H9 (cell line): ENCODE data around the gene DPF3. TPM values are rescaled to one million over a fixed set of nuclear protein-coding genes. Genes with fewer than 3 reads are reported as not detected.

Source experiments
- DNase-seq: peaks from one replicate; pipeline ENCODE4 v3.0.0-alpha.2; 2017
- H2AFZ ChIP-seq: one replicate; pipeline ENCODE4 v1.6.1; 2013; ENCODE audit warnings: mild to moderate bottlenecking, low read length, control low read depth, moderate library complexity
- H2AK5ac ChIP-seq: 2 replicates; pipeline ENCODE4 v1.6.1; 2013; ENCODE audit warnings: low read length, control low read depth, mixed read lengths; ENCODE audit not compliant: insufficient read length
- H2BK120ac ChIP-seq: one replicate; pipeline ENCODE4 v1.6.1; 2013; ENCODE audit warnings: low read depth, mild to moderate bottlenecking, low read length, control low read depth, inconsistent platforms; ENCODE audit not compliant: poor library complexity, severe bottlenecking
- H2BK12ac ChIP-seq: 2 replicates; pipeline ENCODE4 v1.6.1; 2013; ENCODE audit warnings: low read length, control low read depth, mixed read lengths, low read depth; ENCODE audit not compliant: insufficient read length
- H2BK15ac ChIP-seq: 2 replicates; pipeline ENCODE4 v1.6.1; 2013; ENCODE audit warnings: low read depth, low read length, control low read depth
- H2BK20ac ChIP-seq: one replicate; pipeline ENCODE4 v1.6.1; 2013; ENCODE audit warnings: low read depth, mild to moderate bottlenecking, low read length, control low read depth, inconsistent platforms; ENCODE audit not compliant: poor library complexity, severe bottlenecking
- H2BK5ac ChIP-seq: 2 replicates; pipeline ENCODE4 v1.6.1; 2013; ENCODE audit warnings: low read length, control low read depth, mixed read lengths; ENCODE audit not compliant: insufficient read length
- H3K14ac ChIP-seq: 2 replicates; pipeline ENCODE4 v1.6.1; 2013; ENCODE audit warnings: low read length, control low read depth; ENCODE audit not compliant: insufficient read depth
- H3K18ac ChIP-seq: 2 replicates; pipeline ENCODE4 v1.6.1; 2013; ENCODE audit warnings: low read depth, mild to moderate bottlenecking, mixed read lengths, low read length, control low read depth; ENCODE audit not compliant: insufficient read length
- H3K23ac ChIP-seq: 2 replicates; pipeline ENCODE4 v1.6.1; 2013; ENCODE audit warnings: low read length, control low read depth, mixed read lengths, low read depth; ENCODE audit not compliant: insufficient read length
- H3K23me2 ChIP-seq: 2 replicates; pipeline ENCODE4 v1.6.1; 2013; ENCODE audit warnings: low read depth, mild to moderate bottlenecking, mixed read lengths, low read length, control low read depth; ENCODE audit not compliant: insufficient read length, poor library complexity, severe bottlenecking
- H3K27ac ChIP-seq: 2 replicates; pipeline ENCODE4 v1.5.1; 2013; ENCODE audit warnings: low read length, control low read depth, mixed read lengths, low read depth; ENCODE audit not compliant: insufficient read length
- H3K27me3 ChIP-seq: 2 replicates; pipeline ENCODE4 v1.6.1; 2013; ENCODE audit warnings: low read length, control low read depth, inconsistent platforms; ENCODE audit not compliant: insufficient read depth
- H3K4ac ChIP-seq: 2 replicates; pipeline ENCODE4 v1.6.1; 2013; ENCODE audit warnings: low read depth, mild to moderate bottlenecking, control low read depth, inconsistent platforms, low read length, moderate library complexity
- H3K4me1 ChIP-seq: 2 replicates; pipeline ENCODE4 v1.6.1; 2013; ENCODE audit warnings: low read length, control low read depth, inconsistent platforms; ENCODE audit not compliant: insufficient read depth
- H3K4me2 ChIP-seq: 2 replicates; pipeline ENCODE4 v1.6.1; 2013; ENCODE audit warnings: low read length, control low read depth, mixed read lengths; ENCODE audit not compliant: insufficient read length, insufficient read depth
- H3K56ac ChIP-seq: 2 replicates; pipeline ENCODE4 v1.6.1; 2013; ENCODE audit warnings: low read depth, mild to moderate bottlenecking, mixed read lengths, low read length, control low read depth; ENCODE audit not compliant: insufficient read length
- H3K79me1 ChIP-seq: 2 replicates; pipeline ENCODE4 v1.6.1; 2013; ENCODE audit warnings: low read depth, mild to moderate bottlenecking, moderate library complexity, low read length, control low read depth, inconsistent platforms; ENCODE audit not compliant: insufficient read depth, poor library complexity, severe bottlenecking
- H3K79me2 ChIP-seq: 2 replicates; pipeline ENCODE4 v1.6.1; 2013; ENCODE audit warnings: low read length, control low read depth, inconsistent platforms; ENCODE audit not compliant: insufficient read depth
- H3K9ac ChIP-seq: 2 replicates; pipeline ENCODE4 v1.6.1; 2013; ENCODE audit warnings: low read length, control low read depth, mixed read lengths; ENCODE audit not compliant: insufficient read length; ENCODE audit errors: extremely low read depth
- H3K9me3 ChIP-seq: one replicate; pipeline ENCODE4 v1.6.1; 2013; ENCODE audit warnings: low read depth, low read length, inconsistent platforms; ENCODE audit not compliant: control insufficient read depth
- H3T11ph ChIP-seq: one replicate; pipeline ENCODE4 v1.6.1; 2013; ENCODE audit warnings: mild to moderate bottlenecking, low read length, control low read depth, inconsistent platforms
- H4K20me1 ChIP-seq: one replicate; pipeline ENCODE4 v1.6.1; 2013; ENCODE audit not compliant: control insufficient read depth, insufficient read length, insufficient read depth
- H4K5ac ChIP-seq: 2 replicates; pipeline ENCODE4 v1.6.1; 2013; ENCODE audit warnings: low read depth, mild to moderate bottlenecking, mixed read lengths, low read length, control low read depth; ENCODE audit not compliant: insufficient read length
- H4K8ac ChIP-seq: replicated peaks from 2 replicates; pipeline ENCODE4 v1.6.1; 2013; ENCODE audit warnings: low read length, control low read depth, mixed read lengths, low read depth; ENCODE audit not compliant: insufficient read length
- H4K91ac ChIP-seq: 2 replicates; pipeline ENCODE4 v1.6.1; 2013; ENCODE audit warnings: low read depth, mild to moderate bottlenecking, moderate library complexity, mixed read lengths, low read length, control low read depth; ENCODE audit not compliant: insufficient read length
- H3K27ac Mint-ChIP-seq, 3 experiments: 2 replicates in 2 of 3; 3 replicates in 1 of 3; pipeline ENCODE4 v1.8.0; 2020 to 2021; ENCODE audit warnings: mixed read lengths in 3 of 3, mild to moderate bottlenecking in 1 of 3, moderate library complexity in 1 of 3
- H3K27me3 Mint-ChIP-seq: 2 replicates; pipeline ENCODE4 v1.8.0; 2021; ENCODE audit warnings: low read depth, mild to moderate bottlenecking, moderate library complexity, mixed read lengths
- H3K36me3 Mint-ChIP-seq, 3 experiments: 2 replicates in 2 of 3; 3 replicates in 1 of 3; pipeline ENCODE4 v1.8.0; 2020 to 2021; ENCODE audit warnings: low read depth in 3 of 3, mixed read lengths in 3 of 3; ENCODE audit not compliant: insufficient read depth in 1 of 3
- H3K4me1 Mint-ChIP-seq, 2 experiments: 2 replicates each; pipeline ENCODE4 v1.8.0; 2020; ENCODE audit warnings: mixed read lengths in 2 of 2
- H3K4me3 Mint-ChIP-seq, 2 experiments: 2 replicates in 1 of 2; 3 replicates in 1 of 2; pipeline ENCODE4 v1.8.0; 2020 to 2021; ENCODE audit warnings: mild to moderate bottlenecking in 2 of 2, mixed read lengths in 2 of 2, moderate library complexity in 1 of 2
- H3K9me3 Mint-ChIP-seq, 2 experiments: 2 replicates in 1 of 2; 3 replicates in 1 of 2; pipeline ENCODE4 v1.8.0; 2020; ENCODE audit warnings: mild to moderate bottlenecking in 2 of 2, mixed read lengths in 2 of 2, moderate library complexity in 1 of 2
- WGBS: extraction: QIAGEN DNeasy Blood & Tissue Kit; methylation state at CpG from one replicate; pipeline ENCODE4 v1.1.7; 2013; ENCODE audit warnings: missing lambda C conversion rate, low lambda C conversion rate, mixed read lengths; ENCODE audit not compliant: insufficient read length; ENCODE audit errors: extremely low coverage; 5-methylcytosine and 5-hydroxymethylcytosine counted together
- total RNA-seq: library from RNA; stranded (reverse); gene quantifications from 2 replicates; pipeline ENCODE4 v1.2.1, GENCODE V29; 2021
- TF ChIP-seq, protein P1 (sequence below): fragments of 200-600 bp; sonication (generic); conservative IDR thresholded peaks from 3 replicates; pipeline ENCODE4 v1.8.0; 2021; ENCODE audit warnings: antibody characterized with exemption, mild to moderate bottlenecking

Gene DPF3
- total RNA-seq, 1 experiment from 2014 or later: not detected

DNA sequence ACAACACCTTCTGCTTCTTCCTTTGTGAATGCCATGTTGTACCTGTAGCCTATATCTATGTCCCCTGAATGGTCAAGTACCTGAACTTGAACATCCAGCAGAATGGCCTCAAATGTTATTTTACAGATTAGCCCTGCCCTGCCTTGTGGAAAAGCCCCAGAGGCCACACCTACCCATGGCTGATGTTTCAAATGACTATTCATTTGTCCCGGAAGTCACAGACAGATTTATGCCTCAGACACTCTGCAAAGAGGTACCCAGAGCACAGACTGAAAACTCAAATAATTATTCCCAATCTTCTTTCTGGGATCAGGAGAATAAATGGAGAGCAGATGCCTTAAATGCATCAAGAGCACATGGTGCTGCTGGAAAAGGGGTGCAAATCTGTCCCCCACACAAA, 13.0 kb upstream of the DPF3 start:
- Histone ChIP-seq H4K5ac (no peak overlapping the region), H3K79me1 (no peaks in the 10 kb centered on the region), H2BK20ac (no peak overlapping the region), H2BK120ac (no peak overlapping the region), H4K20me1 (no peaks in the 10 kb centered on the region), H3K9ac (no peak overlapping the region), H3K23me2 (no peaks in the 10 kb centered on the region), H3K27me3 (no peaks in the 10 kb centered on the region), H3K18ac (peak overlapping the region; percentile 84), H3K79me2 (no peaks in the 10 kb centered on the region), H3K4ac (no peak overlapping the region; the same call in 1 of the 2 replicates), H3T11ph (no peak overlapping the region), H2AK5ac (no peak overlapping the region), H3K4me2 (no peak overlapping the region), H3K56ac (no peak overlapping the region), H3K14ac (peak overlapping the region; percentile 20; the same call in 1 of the 2 replicates), H2BK15ac (no peak overlapping the region), H4K91ac (no peak overlapping the region), H2AFZ (no peak overlapping the region), H3K23ac (no peak overlapping the region), H3K9me3 (no peaks in the 10 kb centered on the region), H2BK5ac (no peak overlapping the region), H2BK12ac (no peak overlapping the region), H3K4me1 (no peaks in the 10 kb centered on the region), H4K8ac (no peak overlapping the region), H3K27ac (no peak overlapping the region)
- peaks cover 25 to 26% of the 10 kb centered on the region in 2 experiments for H3K4me1 Mint-ChIP-seq
- H3K9me3 Mint-ChIP-seq: no peaks in the 10 kb centered on the region; a peak in 1 of 5 replicates
- no peak for DNase-seq
- no CpG with 5 or more reads among the region's 1 CpG for WGBS
- no peaks in the 10 kb centered on the region for H3K36me3 Mint-ChIP-seq
- TF ChIP-seq, protein P1, sequence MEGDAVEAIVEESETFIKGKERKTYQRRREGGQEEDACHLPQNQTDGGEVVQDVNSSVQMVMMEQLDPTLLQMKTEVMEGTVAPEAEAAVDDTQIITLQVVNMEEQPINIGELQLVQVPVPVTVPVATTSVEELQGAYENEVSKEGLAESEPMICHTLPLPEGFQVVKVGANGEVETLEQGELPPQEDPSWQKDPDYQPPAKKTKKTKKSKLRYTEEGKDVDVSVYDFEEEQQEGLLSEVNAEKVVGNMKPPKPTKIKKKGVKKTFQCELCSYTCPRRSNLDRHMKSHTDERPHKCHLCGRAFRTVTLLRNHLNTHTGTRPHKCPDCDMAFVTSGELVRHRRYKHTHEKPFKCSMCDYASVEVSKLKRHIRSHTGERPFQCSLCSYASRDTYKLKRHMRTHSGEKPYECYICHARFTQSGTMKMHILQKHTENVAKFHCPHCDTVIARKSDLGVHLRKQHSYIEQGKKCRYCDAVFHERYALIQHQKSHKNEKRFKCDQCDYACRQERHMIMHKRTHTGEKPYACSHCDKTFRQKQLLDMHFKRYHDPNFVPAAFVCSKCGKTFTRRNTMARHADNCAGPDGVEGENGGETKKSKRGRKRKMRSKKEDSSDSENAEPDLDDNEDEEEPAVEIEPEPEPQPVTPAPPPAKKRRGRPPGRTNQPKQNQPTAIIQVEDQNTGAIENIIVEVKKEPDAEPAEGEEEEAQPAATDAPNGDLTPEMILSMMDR: no peak
- no peak overlapping the region for H3K4me3 Mint-ChIP-seq
- H3K27me3 Mint-ChIP-seq: peaks cover 32% of the 10 kb centered on the region
- 0 out of 7 replicates have a peak overlapping the region, but pooled peaks of 1 of the 3 experiments have one; percentile 5 for H3K27ac Mint-ChIP-seq
